ENCODE data around the gene MAP3K4. TPM values are rescaled to one million over a fixed set of nuclear protein-coding genes. Genes with fewer than 3 reads are reported as not detected.
A peak's percentile ranks its signal among the peaks of the same experiment; 100 is the strongest.

The MAP3K4 gene
- total RNA-seq, 1 donor from 2014 or later = 41.3 TPM

DNA sequence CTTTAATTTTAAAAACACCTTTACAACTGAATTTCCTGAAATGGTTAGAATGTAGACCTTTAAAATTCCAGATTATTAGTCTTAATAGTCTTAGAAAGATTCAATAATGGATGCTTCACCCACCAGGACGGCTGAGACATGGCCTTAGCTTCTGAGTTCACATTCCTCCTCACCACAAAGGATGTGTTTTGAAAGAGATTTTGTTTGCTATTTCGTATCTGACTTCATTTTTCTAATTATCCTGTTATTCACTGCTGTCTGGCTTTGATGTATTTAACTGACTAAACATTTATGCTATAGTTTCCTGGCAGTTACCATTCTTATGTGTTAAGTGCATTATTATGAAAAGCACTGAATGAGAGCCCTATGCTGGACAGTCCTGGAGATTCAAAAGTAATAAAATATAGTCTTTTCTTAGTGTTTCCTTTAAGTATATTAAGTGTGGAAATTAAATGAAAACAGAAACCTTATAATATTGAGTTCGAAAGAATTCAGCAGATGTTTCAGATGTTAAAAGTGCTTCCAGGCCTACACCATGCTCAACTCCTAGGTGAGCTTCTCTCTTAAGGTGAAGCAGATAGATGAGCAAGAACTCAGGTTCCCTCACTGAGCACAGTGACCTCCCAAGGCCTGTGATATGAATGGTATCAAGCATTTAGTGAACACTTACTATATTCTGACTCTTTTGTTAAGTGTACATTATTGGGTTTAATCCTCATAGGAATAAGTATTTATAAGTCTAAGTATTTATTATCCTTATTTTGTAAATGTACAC lies 40.3 kb downstream of the MAP3K4 start:
- FAIRE-seq (no peak), DNase-seq (ENCODE audit: low read depth) (peak; percentile 76)
- H3K27me3 ChIP-seq (ENCODE audit: control insufficient read depth, insufficient read depth, low read length) = no peaks in the 10 kb centered on the region
- TF ChIP-seq, protein P1, sequence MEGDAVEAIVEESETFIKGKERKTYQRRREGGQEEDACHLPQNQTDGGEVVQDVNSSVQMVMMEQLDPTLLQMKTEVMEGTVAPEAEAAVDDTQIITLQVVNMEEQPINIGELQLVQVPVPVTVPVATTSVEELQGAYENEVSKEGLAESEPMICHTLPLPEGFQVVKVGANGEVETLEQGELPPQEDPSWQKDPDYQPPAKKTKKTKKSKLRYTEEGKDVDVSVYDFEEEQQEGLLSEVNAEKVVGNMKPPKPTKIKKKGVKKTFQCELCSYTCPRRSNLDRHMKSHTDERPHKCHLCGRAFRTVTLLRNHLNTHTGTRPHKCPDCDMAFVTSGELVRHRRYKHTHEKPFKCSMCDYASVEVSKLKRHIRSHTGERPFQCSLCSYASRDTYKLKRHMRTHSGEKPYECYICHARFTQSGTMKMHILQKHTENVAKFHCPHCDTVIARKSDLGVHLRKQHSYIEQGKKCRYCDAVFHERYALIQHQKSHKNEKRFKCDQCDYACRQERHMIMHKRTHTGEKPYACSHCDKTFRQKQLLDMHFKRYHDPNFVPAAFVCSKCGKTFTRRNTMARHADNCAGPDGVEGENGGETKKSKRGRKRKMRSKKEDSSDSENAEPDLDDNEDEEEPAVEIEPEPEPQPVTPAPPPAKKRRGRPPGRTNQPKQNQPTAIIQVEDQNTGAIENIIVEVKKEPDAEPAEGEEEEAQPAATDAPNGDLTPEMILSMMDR (IDR thresholded peaks at IDR 0.05; ENCODE audit: insufficient read depth, low read length, severe bottlenecking) = no peak
- peaks cover 3% of the 10 kb centered on the region for H3K36me3 ChIP-seq (ENCODE audit: control insufficient read depth, insufficient read depth, low read length)
- H3K4me3 ChIP-seq (ENCODE audit: low read depth, low read length) = no peak overlapping the region

DNA sequence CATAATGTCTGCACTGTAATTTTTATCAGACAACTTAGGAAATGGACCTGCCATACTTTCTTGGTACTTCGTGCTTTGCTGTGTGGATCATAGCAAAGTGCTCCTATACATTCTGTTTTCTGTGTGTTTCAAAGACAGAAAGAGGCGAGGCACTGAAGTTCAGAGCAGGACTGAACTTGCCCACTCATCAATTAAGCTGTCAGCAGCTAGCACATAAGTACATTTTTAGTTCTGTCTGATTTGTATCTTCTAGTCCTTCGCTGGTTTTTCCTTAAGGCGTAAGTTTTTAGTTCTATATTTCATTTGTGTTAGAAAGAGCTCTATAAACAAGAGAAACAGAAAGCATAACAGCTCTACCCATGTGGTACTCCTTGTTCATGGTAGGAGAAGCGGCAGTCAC lies 42.1 kb downstream of the MAP3K4 start:
- Histone ChIP-seq H3K27me3 (ENCODE audit: control insufficient read depth, insufficient read depth, low read length) (no peaks in the 10 kb centered on the region), H3K4me3 (ENCODE audit: low read depth, low read length) (no peak overlapping the region), H3K36me3 (ENCODE audit: control insufficient read depth, insufficient read depth, low read length) (peaks cover 3% of the 10 kb centered on the region)
- DNase-seq (ENCODE audit: low read depth) (peak; percentile 76), FAIRE-seq (no peak)
- TF ChIP-seq, protein P1 (IDR thresholded peaks at IDR 0.05; ENCODE audit: insufficient read depth, low read length, severe bottlenecking) = no peak

DNA sequence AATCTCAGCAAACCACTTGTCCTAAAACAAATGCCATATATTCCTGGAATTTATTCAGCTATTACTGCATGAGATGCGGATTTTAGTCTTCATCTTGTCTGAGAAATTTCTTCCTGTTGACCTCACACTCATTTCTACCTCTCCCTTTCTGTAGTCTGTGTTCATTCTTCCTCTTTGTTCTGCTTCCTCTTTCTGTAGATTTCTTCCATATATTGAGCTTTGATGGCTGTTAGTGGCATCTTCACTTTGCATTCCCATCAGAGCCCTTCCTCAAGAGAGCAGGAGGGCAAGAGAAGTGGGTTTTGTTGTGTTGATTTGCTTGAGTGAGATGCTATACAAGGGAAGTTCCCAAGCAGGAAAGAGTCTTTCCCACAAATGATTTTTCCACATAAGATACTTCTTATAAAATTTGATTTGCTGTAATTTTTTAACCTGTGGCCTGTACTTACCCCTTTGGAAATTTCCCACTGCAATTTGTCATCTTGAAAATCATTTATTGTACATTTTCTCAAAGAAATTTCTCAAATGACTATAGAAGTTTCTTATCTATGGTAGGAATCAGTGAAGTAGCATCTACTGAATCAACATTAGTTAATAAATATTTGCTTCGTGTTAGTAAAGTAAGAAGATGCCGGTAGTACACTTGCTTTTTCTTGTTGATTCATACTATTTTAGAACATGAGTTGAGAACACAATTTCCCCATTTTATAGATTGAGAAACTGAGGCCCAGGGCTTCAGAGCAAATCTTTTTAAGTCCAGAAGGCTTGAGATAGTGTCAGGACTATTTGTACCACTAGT lies 43.8 kb downstream of the MAP3K4 start:
- TF ChIP-seq, protein P1 (IDR thresholded peaks at IDR 0.05; ENCODE audit: insufficient read depth, low read length, severe bottlenecking) = no peak
- DNase-seq (ENCODE audit: low read depth) (no peak), FAIRE-seq (no peak)
- Histone ChIP-seq H3K4me3 (ENCODE audit: low read depth, low read length) (no peak overlapping the region), H3K27me3 (ENCODE audit: control insufficient read depth, insufficient read depth, low read length) (no peaks in the 10 kb centered on the region), H3K36me3 (ENCODE audit: control insufficient read depth, insufficient read depth, low read length) (peaks cover 3% of the 10 kb centered on the region)

DNA sequence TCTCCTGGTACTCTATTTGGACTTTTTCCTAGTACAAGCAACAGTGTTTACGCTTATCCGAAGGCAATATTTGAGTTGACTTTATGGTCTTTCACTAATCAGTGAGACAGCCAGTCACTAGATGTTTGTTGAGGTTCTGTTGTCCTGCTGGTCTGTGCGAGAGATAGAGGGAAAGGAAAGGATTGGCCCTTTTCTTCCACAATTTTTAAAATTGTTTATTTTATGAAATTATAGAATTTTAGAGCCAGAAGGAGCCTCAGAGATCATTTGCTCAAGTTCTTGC lies 44.4 kb downstream of the MAP3K4 start:
- FAIRE-seq (no peak), DNase-seq (ENCODE audit: low read depth) (no peak)
- H3K27me3 ChIP-seq (ENCODE audit: control insufficient read depth, insufficient read depth, low read length) = no peaks in the 10 kb centered on the region
- H3K4me3 ChIP-seq (ENCODE audit: low read depth, low read length) = no peak overlapping the region
- TF ChIP-seq, protein P1 (IDR thresholded peaks at IDR 0.05; ENCODE audit: insufficient read depth, low read length, severe bottlenecking) = no peak
- H3K36me3 ChIP-seq (ENCODE audit: control insufficient read depth, insufficient read depth, low read length) = peaks cover 4% of the 10 kb centered on the region

DNA sequence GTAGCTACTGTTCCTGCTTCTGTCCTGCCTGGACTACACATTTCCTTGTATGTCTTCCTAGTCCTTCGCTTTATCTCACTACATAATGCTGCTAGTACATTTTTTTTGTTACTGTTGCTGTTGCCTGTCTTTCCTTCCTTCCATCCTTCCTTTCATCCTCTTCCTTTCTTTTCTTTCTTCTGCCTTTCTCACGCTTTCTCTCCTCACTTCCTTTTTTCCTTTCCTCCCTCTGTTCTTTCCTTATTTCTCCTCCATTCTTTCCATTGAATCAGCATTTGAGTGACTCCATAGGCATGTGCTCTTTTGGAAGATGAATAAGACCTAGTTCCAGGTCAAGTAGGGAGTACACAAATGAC lies 46.3 kb downstream of the MAP3K4 start:
- TF ChIP-seq, protein P1 (IDR thresholded peaks at IDR 0.05; ENCODE audit: insufficient read depth, low read length, severe bottlenecking) = no peak
- DNase-seq (ENCODE audit: low read depth) (no peak), FAIRE-seq (no peak)
- Histone ChIP-seq H3K4me3 (ENCODE audit: low read depth, low read length) (no peak overlapping the region), H3K27me3 (ENCODE audit: control insufficient read depth, insufficient read depth, low read length) (no peaks in the 10 kb centered on the region), H3K36me3 (ENCODE audit: control insufficient read depth, insufficient read depth, low read length) (peaks cover 9% of the 10 kb centered on the region)
